Measurements from ENCODE around the gene SFTPD. TPM values are rescaled to one million over a fixed set of nuclear protein-coding genes. Genes with fewer than 3 reads are reported as not detected.

The SFTPD gene
- total RNA-seq, 1 donor from 2014 or later, result 1.6 TPM

DNA sequence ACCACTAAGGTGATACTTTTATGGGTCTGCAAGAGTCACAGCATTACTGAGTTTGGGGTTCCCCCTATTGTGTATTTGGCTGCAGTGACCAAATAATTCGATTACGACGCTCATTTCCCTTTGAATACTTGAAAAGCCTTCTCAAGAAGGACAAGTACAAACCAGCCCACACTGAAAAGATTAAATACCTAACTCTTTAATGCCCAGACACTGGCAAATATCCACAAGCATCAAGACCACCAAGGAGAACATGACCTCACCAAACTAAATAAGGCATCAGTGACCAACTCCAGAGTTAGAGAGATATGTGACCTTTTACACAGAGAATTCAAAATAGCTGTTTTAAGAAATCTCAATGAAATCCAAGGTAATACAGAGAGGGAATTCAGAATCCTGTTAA lies 31.8 kb upstream of the SFTPD start:
- TF ChIP-seq CTCF (IDR thresholded peaks at IDR 0.05), result no peak
- H3K4me3 Mint-ChIP-seq (ENCODE audit: unreplicated experiment), result peak overlapping the region; percentile 75
- H3K4me1 Mint-ChIP-seq (ENCODE audit: low read depth), result peaks cover 6% of the 10 kb centered on the region
- no peak for DNase-seq (ENCODE audit: low spot score)
- peaks cover 3% of the 10 kb centered on the region for H3K9me3 Mint-ChIP-seq (ENCODE audit: low read depth)
- H3K36me3 Mint-ChIP-seq (ENCODE audit: low read depth), result no peaks in the 10 kb centered on the region
- H3K27me3 Mint-ChIP-seq (ENCODE audit: low read depth), result peaks cover 7% of the 10 kb centered on the region
- H3K27ac Mint-ChIP-seq (ENCODE audit: unreplicated experiment), result no peak overlapping the region

DNA sequence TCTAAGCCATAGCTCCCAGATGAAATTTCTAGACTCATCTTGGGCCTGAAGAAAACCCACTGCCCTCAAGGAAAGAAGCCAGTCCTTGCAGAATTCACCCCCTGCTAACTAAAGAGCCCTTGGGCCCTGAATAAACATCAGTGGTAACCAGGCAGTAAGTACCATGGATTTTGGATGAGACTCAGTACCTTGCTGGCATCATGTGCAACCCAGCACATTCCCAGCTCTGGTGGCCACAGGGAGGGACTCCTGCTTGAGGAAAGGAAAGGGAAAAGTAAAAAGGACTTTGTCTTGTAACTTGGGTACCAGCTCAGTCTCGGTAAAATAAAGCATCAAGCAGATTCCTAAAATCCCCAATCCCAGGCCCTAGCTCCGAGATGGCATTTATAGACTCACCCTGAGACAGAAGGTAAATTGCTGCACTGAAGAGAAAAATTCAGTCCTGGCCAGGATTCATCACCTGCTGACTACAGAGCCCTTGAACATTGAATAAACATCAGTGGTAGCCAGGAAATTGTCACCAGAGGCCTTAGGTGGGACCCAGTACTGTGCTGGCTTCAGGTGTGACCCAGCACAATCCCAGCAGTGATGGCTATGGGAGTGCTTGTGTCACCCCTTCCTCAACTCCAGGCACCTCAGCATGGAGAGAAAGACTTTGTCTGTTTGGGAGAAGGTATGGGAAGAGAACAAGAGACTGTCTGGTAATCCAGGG lies 31.2 kb upstream of the SFTPD start:
- Mint-ChIP-seq H3K27me3 (ENCODE audit: low read depth) (peaks cover 9% of the 10 kb centered on the region), H3K4me1 (ENCODE audit: low read depth) (peaks cover 6% of the 10 kb centered on the region), H3K4me3 (ENCODE audit: unreplicated experiment) (no peak overlapping the region), H3K36me3 (ENCODE audit: low read depth) (no peaks in the 10 kb centered on the region), H3K9me3 (ENCODE audit: low read depth) (peaks cover 9% of the 10 kb centered on the region), H3K27ac (ENCODE audit: unreplicated experiment) (no peak overlapping the region)
- no peak for TF ChIP-seq CTCF (IDR thresholded peaks at IDR 0.05)
- no peak for DNase-seq (ENCODE audit: low spot score)

GRCh38 chr10:79979310-79979975 lies 30.5 kb upstream of the SFTPD start:
- no peaks in the 10 kb centered on the region for H3K36me3 Mint-ChIP-seq (ENCODE audit: low read depth)
- TF ChIP-seq CTCF (IDR thresholded peaks at IDR 0.05), result no peak
- H3K4me3 Mint-ChIP-seq (ENCODE audit: unreplicated experiment), result no peak overlapping the region
- H3K27me3 Mint-ChIP-seq (ENCODE audit: low read depth), result peaks cover 12% of the 10 kb centered on the region
- H3K4me1 Mint-ChIP-seq (ENCODE audit: low read depth), result peaks cover 6% of the 10 kb centered on the region
- DNase-seq (ENCODE audit: low spot score), result no peak
- H3K27ac Mint-ChIP-seq (ENCODE audit: unreplicated experiment), result no peak overlapping the region
- peaks cover 9% of the 10 kb centered on the region for H3K9me3 Mint-ChIP-seq (ENCODE audit: low read depth)

DNA sequence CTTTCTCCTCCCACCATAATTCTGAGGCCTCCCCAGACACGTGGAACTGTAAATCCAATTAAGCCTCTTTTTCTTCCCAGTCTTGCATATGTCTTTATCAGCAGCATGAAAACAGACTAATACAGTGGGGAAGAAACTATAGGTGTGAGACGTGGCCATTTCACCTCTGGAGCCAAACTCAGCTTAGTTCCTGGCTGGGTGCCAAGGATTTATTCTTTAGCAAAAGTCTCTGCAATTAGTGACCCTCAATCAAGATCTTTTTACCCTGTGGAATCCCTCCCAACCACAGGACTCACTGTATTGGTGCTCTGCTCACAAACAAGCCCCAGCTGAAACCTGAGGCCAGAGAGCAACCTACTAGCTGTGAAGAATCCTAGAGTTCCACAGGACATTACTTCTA lies 28.1 kb upstream of the SFTPD start:
- DNase-seq (ENCODE audit: low spot score), result no peak
- no peak for TF ChIP-seq CTCF (IDR thresholded peaks at IDR 0.05)
- peaks cover 14% of the 10 kb centered on the region for H3K27me3 Mint-ChIP-seq (ENCODE audit: low read depth)

GRCh38 chr10:79970062-79970461 lies 21.2 kb upstream of the SFTPD start:
- Mint-ChIP-seq H3K9me3 (ENCODE audit: low read depth) (peaks cover 19% of the 10 kb centered on the region), H3K4me3 (ENCODE audit: unreplicated experiment) (no peak overlapping the region), H3K27ac (ENCODE audit: unreplicated experiment) (no peak overlapping the region), H3K36me3 (ENCODE audit: low read depth) (peaks cover 8% of the 10 kb centered on the region), H3K27me3 (ENCODE audit: low read depth) (peaks cover 8% of the 10 kb centered on the region), H3K4me1 (ENCODE audit: low read depth) (no peaks in the 10 kb centered on the region)
- DNase-seq (ENCODE audit: low spot score), result no peak
- TF ChIP-seq CTCF (IDR thresholded peaks at IDR 0.05), result no peak

More for the DNA sequence above, 28.1 kb upstream of the SFTPD start:
- no peak overlapping the region for H3K4me3 Mint-ChIP-seq (ENCODE audit: unreplicated experiment)
- no peaks in the 10 kb centered on the region for H3K36me3 Mint-ChIP-seq (ENCODE audit: low read depth)
- peaks cover 6% of the 10 kb centered on the region for H3K4me1 Mint-ChIP-seq (ENCODE audit: low read depth)
- H3K27ac Mint-ChIP-seq (ENCODE audit: unreplicated experiment), result no peak overlapping the region
- H3K9me3 Mint-ChIP-seq (ENCODE audit: low read depth), result peaks cover 9% of the 10 kb centered on the region
